Liver (tissue), 9 donors: Measurements from ENCODE around the gene ACSBG1. TPM values are rescaled to one million over a fixed set of nuclear protein-coding genes. Genes with fewer than 3 reads are reported as not detected.

Experiments
- DNase-seq: peaks from one replicate; pipeline ENCODE4 v3.0.0-alpha.2; 2017; ENCODE audit warnings: low spot score
- H3K27ac ChIP-seq, 2 donors: one replicate each; pipeline ENCODE4 v1.7.0; 2013; ENCODE audit warnings: inconsistent platforms in 2 of 2, low read length in 2 of 2, control low read depth in 1 of 2, low read depth in 1 of 2, mild to moderate bottlenecking in 1 of 2
- H3K27me3 ChIP-seq, 4 donors: one replicate each; pipeline versions ENCODE4 v1.6.1 to v1.7.0; 2013; ENCODE audit warnings: low read length in 3 of 4, inconsistent platforms in 1 of 4, mild to moderate bottlenecking in 1 of 4, moderate library complexity in 1 of 4; ENCODE audit not compliant: control insufficient read depth in 4 of 4, insufficient read depth in 4 of 4
- H3K36me3 ChIP-seq, 4 donors: one replicate each; pipeline versions ENCODE4 v1.6.1 to v1.7.0; 2013; ENCODE audit warnings: low read length in 3 of 4, mild to moderate bottlenecking in 3 of 4, low read depth in 1 of 4, moderate library complexity in 1 of 4; ENCODE audit not compliant: control insufficient read depth in 4 of 4, insufficient read depth in 3 of 4
- H3K4me1 ChIP-seq, 4 donors: one replicate each; pipeline versions ENCODE4 v1.6.1 to v1.7.0; 2013; ENCODE audit warnings: low read length in 3 of 4, mild to moderate bottlenecking in 3 of 4, moderate library complexity in 1 of 4; ENCODE audit not compliant: control insufficient read depth in 4 of 4, insufficient read depth in 4 of 4
- H3K4me3 ChIP-seq, 3 donors: one replicate each; pipeline versions ENCODE4 v1.6.1 to v1.7.0; 2013; ENCODE audit warnings: low read length in 3 of 3, control low read depth in 1 of 3, low read depth in 1 of 3, mild to moderate bottlenecking in 1 of 3
- H3K9ac ChIP-seq, 2 donors: one replicate each; pipeline ENCODE4 v1.7.0; 2013; ENCODE audit warnings: low read length in 2 of 2, mild to moderate bottlenecking in 2 of 2, moderate library complexity in 2 of 2, control low read depth in 1 of 2, low read depth in 1 of 2
- H3K9me3 ChIP-seq, 4 donors: one replicate each; pipeline versions ENCODE4 v1.6.1 to v1.7.0; 2013; ENCODE audit warnings: low read length in 3 of 4; ENCODE audit not compliant: control insufficient read depth in 4 of 4
- EGR1 ChIP-seq, 2 donors: IDR thresholded peaks; 2 replicates each; pipeline ENCODE4 v1.6.1; 2016 to 2018; ENCODE audit warnings: antibody characterized with exemption in 2 of 2, low read depth in 2 of 2
- FOXA1 ChIP-seq: IDR thresholded peaks from 2 replicates; pipeline ENCODE4 v1.6.1; 2016; ENCODE audit warnings: antibody characterized with exemption
- FOXA2 ChIP-seq: IDR thresholded peaks from 2 replicates; pipeline ENCODE4 v1.6.1; 2016; ENCODE audit warnings: antibody characterized with exemption
- GABPA ChIP-seq, 2 donors: IDR thresholded peaks in 1 of 2; conservative IDR thresholded peaks in 1 of 2; 2 replicates each; pipeline ENCODE4 v1.6.1; 2016; ENCODE audit warnings: antibody characterized with exemption in 2 of 2, mild to moderate bottlenecking in 1 of 2, moderate library complexity in 1 of 2
- HNF4A ChIP-seq, 2 donors: conservative IDR thresholded peaks; 2 replicates each; pipeline ENCODE4 v1.6.1; 2016; ENCODE audit warnings: antibody characterized with exemption in 2 of 2, mild to moderate bottlenecking in 2 of 2
- HNF4G ChIP-seq: IDR thresholded peaks from 2 replicates; pipeline ENCODE4 v1.6.1; 2016; ENCODE audit warnings: antibody characterized with exemption
- JUND ChIP-seq, 2 donors: IDR thresholded peaks; 2 replicates each; pipeline ENCODE4 v1.6.1; 2016; ENCODE audit warnings: antibody characterized with exemption in 2 of 2
- NR2F2 ChIP-seq: IDR thresholded peaks from 2 replicates; pipeline ENCODE4 v1.6.1; 2016; ENCODE audit warnings: antibody characterized with exemption
- RAD21 ChIP-seq, 2 donors: IDR thresholded peaks; 2 replicates each; pipeline ENCODE4 v1.6.1; 2016; ENCODE audit warnings: antibody characterized with exemption in 2 of 2, mild to moderate bottlenecking in 2 of 2
- RXRA ChIP-seq, 2 donors: IDR thresholded peaks; 2 replicates each; pipeline ENCODE4 v1.6.1; 2017 to 2018; ENCODE audit warnings: antibody characterized with exemption in 2 of 2, mild to moderate bottlenecking in 1 of 2
- SP1 ChIP-seq: IDR thresholded peaks from 2 replicates; pipeline ENCODE4 v1.6.1; 2018; ENCODE audit warnings: antibody characterized with exemption, mild to moderate bottlenecking
- TAF1 ChIP-seq: conservative IDR thresholded peaks from 2 replicates; pipeline ENCODE4 v1.6.1; 2016; ENCODE audit warnings: antibody characterized with exemption, mild to moderate bottlenecking
- YY1 ChIP-seq: IDR thresholded peaks from 2 replicates; pipeline ENCODE4 v1.6.1; 2016; ENCODE audit warnings: antibody characterized with exemption, mild to moderate bottlenecking
- ZBTB33 ChIP-seq: IDR thresholded peaks from 2 replicates; pipeline ENCODE4 v1.6.1; 2016; ENCODE audit warnings: antibody characterized with exemption
- WGBS: extraction: QIAGEN DNeasy Blood & Tissue Kit; methylation state at CpG from one replicate; pipeline ENCODE4 v1.1.7; 2013; 5-methylcytosine and 5-hydroxymethylcytosine counted together
- polyA plus RNA-seq, 2 donors: library from polyadenylated mRNA; stranded (reverse) in 1 of 2; unstranded in 1 of 2; fragments of 200-250 nt in 1 of 2; fragments of >200 nt in 1 of 2; fragmentation: Nextera tagmentation in 1 of 2; extraction: Ambion mirVana in 1 of 2; gene quantifications; one replicate each; pipeline versions ENCODE4 v1.2.1 to v1.2.3, GENCODE V29; 2013 to 2015
- total RNA-seq, 2 donors: library from RNA; depleted of rRNA; stranded (reverse); fragments of >200 nt; gene quantifications; one replicate each; pipeline ENCODE4 v1.2.3, GENCODE V29; 2014
- TF ChIP-seq, protein P1 (sequence below): IDR thresholded peaks from 2 replicates; pipeline ENCODE4 v1.6.1; 2016; ENCODE audit warnings: antibody characterized with exemption
- TF ChIP-seq, protein P2 (sequence below): IDR thresholded peaks from 2 replicates; pipeline ENCODE4 v1.6.1; 2016; ENCODE audit warnings: antibody characterized with exemption
- TF ChIP-seq, protein P3 (sequence below): IDR thresholded peaks from 2 replicates; pipeline ENCODE4 v1.6.1; 2016; ENCODE audit warnings: antibody characterized with exemption, mild to moderate bottlenecking
- TF ChIP-seq, protein P4 (sequence below): fragments of 150-350 bp; IDR thresholded peaks from 2 replicates; pipeline ENCODE4 v1.5.1; 2017; ENCODE audit warnings: improper control_type of control experiment, low read depth, low read length; ENCODE audit not compliant: missing input control
- donor health status: healthy.
- donor health status: healthy.
- donor health status: healthy.
- donor health status: healthy.
- donor health status: healthy.

The ACSBG1 gene
- total and polyA plus RNA-seq, 4 donors: under 0.01 to 3.8 (median 0.15) TPM

DNA sequence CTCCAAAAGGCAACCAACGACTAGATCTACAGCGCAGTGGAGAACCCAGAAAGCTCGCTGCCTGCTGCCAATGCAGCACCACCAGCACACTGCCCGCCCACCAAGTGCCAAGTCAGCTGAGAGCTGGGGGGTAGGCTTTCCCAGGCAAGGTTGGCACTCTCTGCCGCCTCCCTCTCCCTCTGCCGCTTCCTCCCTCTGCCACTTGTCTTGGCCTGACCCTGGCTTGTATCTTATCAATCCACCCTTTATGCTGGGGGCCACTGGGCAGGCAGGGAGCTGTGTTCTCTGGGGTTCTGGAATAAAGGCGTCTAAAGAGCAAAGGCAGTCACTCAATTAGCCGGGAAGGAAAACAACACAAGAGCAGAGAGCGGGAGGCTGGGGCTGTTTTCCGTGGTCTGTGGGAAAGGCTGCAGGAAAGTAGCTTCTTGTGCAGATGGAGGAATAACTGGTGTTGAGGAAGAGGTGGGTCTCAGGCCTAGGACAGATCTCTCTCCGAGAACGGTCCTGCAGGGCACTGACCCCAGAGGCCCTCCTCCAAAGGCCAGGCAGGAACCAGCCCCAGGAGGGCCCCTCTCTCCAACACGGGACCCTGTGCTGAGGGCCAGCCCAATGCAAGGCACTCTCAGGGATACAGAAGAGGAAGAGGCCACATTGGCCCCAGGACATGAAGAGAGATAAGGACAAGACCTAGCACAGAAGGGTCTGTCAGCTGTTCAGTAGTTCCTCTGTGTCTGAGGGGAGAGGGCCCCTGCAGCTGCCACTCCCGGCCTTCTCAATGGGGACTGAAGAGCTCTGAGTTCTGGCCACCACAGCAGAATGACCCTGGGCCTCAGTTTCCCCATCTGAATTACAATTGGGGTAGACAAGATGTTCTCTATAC lies 30.8 kb downstream of the ACSBG1 start:
- H3K27ac ChIP-seq: no peak overlapping the region
- no peaks in the 10 kb centered on the region for H3K36me3 ChIP-seq
- no peaks in the 10 kb centered on the region for H3K4me1 ChIP-seq
- no peaks in the 10 kb centered on the region for H3K9me3 ChIP-seq
- no peak overlapping the region for H3K4me3 ChIP-seq
- H3K9ac ChIP-seq: no peak overlapping the region
- 87% methylated on average over 14 of the region's 14 CpGs for WGBS
- no peak for TF ChIP-seq RAD21 (IDR thresholded peaks at IDR 0.05)
- TF ChIP-seq NR2F2: no peak
- TF ChIP-seq JUND (IDR thresholded peaks at IDR 0.05): no peak
- no peak for TF ChIP-seq FOXA2
- no peak for TF ChIP-seq HNF4G
- TF ChIP-seq SP1: no peak
- no peak for TF ChIP-seq FOXA1
- TF ChIP-seq HNF4A (conservative IDR thresholded peaks at IDR 0.05): no peak
- no peak for TF ChIP-seq ZBTB33
- no peak for TF ChIP-seq TAF1
- TF ChIP-seq, protein P1, sequence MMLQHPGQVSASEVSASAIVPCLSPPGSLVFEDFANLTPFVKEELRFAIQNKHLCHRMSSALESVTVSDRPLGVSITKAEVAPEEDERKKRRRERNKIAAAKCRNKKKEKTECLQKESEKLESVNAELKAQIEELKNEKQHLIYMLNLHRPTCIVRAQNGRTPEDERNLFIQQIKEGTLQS: no peak
- no peak for TF ChIP-seq RXRA (IDR thresholded peaks at IDR 0.05)
- TF ChIP-seq, protein P2, sequence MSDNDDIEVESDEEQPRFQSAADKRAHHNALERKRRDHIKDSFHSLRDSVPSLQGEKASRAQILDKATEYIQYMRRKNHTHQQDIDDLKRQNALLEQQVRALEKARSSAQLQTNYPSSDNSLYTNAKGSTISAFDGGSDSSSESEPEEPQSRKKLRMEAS: no peak
- TF ChIP-seq, protein P3, sequence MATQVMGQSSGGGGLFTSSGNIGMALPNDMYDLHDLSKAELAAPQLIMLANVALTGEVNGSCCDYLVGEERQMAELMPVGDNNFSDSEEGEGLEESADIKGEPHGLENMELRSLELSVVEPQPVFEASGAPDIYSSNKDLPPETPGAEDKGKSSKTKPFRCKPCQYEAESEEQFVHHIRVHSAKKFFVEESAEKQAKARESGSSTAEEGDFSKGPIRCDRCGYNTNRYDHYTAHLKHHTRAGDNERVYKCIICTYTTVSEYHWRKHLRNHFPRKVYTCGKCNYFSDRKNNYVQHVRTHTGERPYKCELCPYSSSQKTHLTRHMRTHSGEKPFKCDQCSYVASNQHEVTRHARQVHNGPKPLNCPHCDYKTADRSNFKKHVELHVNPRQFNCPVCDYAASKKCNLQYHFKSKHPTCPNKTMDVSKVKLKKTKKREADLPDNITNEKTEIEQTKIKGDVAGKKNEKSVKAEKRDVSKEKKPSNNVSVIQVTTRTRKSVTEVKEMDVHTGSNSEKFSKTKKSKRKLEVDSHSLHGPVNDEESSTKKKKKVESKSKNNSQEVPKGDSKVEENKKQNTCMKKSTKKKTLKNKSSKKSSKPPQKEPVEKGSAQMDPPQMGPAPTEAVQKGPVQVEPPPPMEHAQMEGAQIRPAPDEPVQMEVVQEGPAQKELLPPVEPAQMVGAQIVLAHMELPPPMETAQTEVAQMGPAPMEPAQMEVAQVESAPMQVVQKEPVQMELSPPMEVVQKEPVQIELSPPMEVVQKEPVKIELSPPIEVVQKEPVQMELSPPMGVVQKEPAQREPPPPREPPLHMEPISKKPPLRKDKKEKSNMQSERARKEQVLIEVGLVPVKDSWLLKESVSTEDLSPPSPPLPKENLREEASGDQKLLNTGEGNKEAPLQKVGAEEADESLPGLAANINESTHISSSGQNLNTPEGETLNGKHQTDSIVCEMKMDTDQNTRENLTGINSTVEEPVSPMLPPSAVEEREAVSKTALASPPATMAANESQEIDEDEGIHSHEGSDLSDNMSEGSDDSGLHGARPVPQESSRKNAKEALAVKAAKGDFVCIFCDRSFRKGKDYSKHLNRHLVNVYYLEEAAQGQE: no peak
- no peak for TF ChIP-seq EGR1 (IDR thresholded peaks at IDR 0.05; ENCODE audit: low read depth in 2 of 2)
- no peak for TF ChIP-seq GABPA (IDR thresholded peaks at IDR 0.05 in 1 of 2, conservative IDR thresholded peaks at IDR 0.05 in 1 of 2)
- no peak for TF ChIP-seq YY1
- TF ChIP-seq, protein P4, sequence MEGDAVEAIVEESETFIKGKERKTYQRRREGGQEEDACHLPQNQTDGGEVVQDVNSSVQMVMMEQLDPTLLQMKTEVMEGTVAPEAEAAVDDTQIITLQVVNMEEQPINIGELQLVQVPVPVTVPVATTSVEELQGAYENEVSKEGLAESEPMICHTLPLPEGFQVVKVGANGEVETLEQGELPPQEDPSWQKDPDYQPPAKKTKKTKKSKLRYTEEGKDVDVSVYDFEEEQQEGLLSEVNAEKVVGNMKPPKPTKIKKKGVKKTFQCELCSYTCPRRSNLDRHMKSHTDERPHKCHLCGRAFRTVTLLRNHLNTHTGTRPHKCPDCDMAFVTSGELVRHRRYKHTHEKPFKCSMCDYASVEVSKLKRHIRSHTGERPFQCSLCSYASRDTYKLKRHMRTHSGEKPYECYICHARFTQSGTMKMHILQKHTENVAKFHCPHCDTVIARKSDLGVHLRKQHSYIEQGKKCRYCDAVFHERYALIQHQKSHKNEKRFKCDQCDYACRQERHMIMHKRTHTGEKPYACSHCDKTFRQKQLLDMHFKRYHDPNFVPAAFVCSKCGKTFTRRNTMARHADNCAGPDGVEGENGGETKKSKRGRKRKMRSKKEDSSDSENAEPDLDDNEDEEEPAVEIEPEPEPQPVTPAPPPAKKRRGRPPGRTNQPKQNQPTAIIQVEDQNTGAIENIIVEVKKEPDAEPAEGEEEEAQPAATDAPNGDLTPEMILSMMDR: no peak
- H3K27me3 ChIP-seq: no peaks in the 10 kb centered on the region
- no peak for DNase-seq
